Muscle of back (tissue), 13 donors: ENCODE results near the gene ATAD1. TPM values are rescaled to one million over a fixed set of nuclear protein-coding genes. Genes with fewer than 3 reads are reported as not detected.
"Not testable (repeated sequence)": the region's sequence is repeated elsewhere in the genome, so short reads cannot be mapped to it uniquely, and the experiment has no call there.

Experiments used
- DNase-seq, 3 donors: peaks; one replicate each; pipeline versions ENCODE4 v3.0.0 to v3.0.0-alpha.2; 2013
- long read RNA-seq, 9 donors: transcript quantifications; one replicate each; lab custom pipeline, GENCODE V29; 2026
- polyA plus RNA-seq, 10 donors: library from polyadenylated mRNA; unstranded; fragments of 120-200 nt; gene quantifications; one replicate each; pipeline ENCODE4 v1.2.1, GENCODE V29; 2013; ENCODE audit not compliant: insufficient read length in 10 of 10

Gene ATAD1
- polyA plus RNA-seq, result 10 to 100 TPM; 23.2 to 38.5 (median 30.8) TPM
- long read RNA-seq, donor 1, full-length matches to known transcripts, result 2 of 9 reads
- long read RNA-seq, donor 1, partial matches to known transcripts, result 0 of 9 reads
- long read RNA-seq, donor 1, other reads (novel, unspliced or antisense), result 7 of 9 reads
- long read RNA-seq, donor 2, partial matches to known transcripts, result 0 of 1 reads
- long read RNA-seq, donor 2, other reads (novel, unspliced or antisense), result 0 of 1 reads
- long read RNA-seq, donor 3, result 0 reads
- long read RNA-seq, donor 4, full-length matches to known transcripts, result 2 of 14 reads
- long read RNA-seq, donor 4, partial matches to known transcripts, result 12 of 14 reads
- long read RNA-seq, donor 4, other reads (novel, unspliced or antisense), result 0 of 14 reads
- long read RNA-seq, donor 5, full-length matches to known transcripts, result 4 of 4 reads
- long read RNA-seq, donor 5, partial matches to known transcripts, result 0 of 4 reads
- long read RNA-seq, donor 5, other reads (novel, unspliced or antisense), result 0 of 4 reads
- long read RNA-seq, donor 6, full-length matches to known transcripts, result 9 of 49 reads
- long read RNA-seq, donor 6, partial matches to known transcripts, result 40 of 49 reads
- long read RNA-seq, donor 6, other reads (novel, unspliced or antisense), result 0 of 49 reads
- long read RNA-seq, donor 7, full-length matches to known transcripts, result 2 of 2 reads
- long read RNA-seq, donor 7, partial matches to known transcripts, result 0 of 2 reads
- long read RNA-seq, donor 7, other reads (novel, unspliced or antisense), result 0 of 2 reads
- long read RNA-seq, donor 8, partial matches to known transcripts, result 0 of 1 reads
- long read RNA-seq, donor 8, other reads (novel, unspliced or antisense), result 0 of 1 reads
- long read RNA-seq, donor 9, result 0 reads

GRCh38 chr10:87817609-87818504 is at the start of gene ATAD1:
ATAD1 (minus strand) TSS chr10:87818226; CDS start chr10:87814599, 3,627 bp downstream.
- peak; percentile 78 to 95 (median 90) for DNase-seq

GRCh38 chr10:87867453-87867852 is 49.4 kb upstream of the ATAD1 start:
- DNase-seq, result peak in 1 of 3 donors; percentile 16

GRCh38 chr10:87866412-87866974 is 48.5 kb upstream of the ATAD1 start:
- peak in 1 of 3 donors; percentile 30 for DNase-seq

DNA sequence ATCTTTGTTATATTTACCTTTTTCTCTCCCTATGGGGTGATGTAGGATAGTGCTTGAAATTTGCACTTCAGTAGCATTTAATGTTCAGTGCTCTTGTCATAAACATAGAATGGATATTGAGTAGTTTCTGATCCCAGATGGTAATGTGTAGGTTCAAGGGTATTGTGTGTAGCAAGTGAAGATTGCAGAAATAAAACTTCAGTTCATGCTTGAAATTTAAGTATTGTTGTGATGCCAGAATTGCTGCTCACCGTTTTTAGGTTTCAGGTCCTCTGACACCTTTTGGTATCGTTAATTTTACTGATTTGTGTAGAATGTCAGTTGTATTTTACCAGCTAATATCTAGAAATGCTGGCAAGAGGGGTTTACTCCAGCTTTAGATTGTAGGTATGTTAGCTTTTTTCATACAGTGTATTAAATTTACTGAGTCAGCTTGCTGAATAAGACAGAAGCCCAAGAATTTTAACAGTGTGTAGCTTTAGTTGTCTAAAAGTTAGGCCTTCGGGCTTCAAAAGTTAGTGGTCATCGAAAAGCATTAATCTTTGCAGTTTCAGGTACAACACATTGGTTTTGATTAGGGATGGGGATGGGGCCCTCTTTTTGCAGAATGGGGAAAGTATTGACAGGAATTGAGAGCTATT is 47.3 kb upstream of the ATAD1 start:
- peak in 1 of 3 donors; percentile 56 for DNase-seq

- DNase-seq, result peak in 1 of 3 donors; percentile 73
Measured at GRCh38 chr10:87864496-87865059, 46.6 kb upstream of the ATAD1 start.

- DNase-seq, result peak in 1 of 3 donors; percentile 79
Measured at GRCh38 chr10:87863951-87864495, 46.0 kb upstream of the ATAD1 start.

GRCh38 chr10:87863053-87863943 is 45.3 kb upstream of the ATAD1 start, which contains the start of the genes KLLN and PTEN:
KLLN (minus strand) TSS chr10:87863533; CDS start chr10:87862487, 1,046 bp downstream.
PTEN (plus strand) TSS chr10:87863625; CDS start chr10:87864470, 845 bp downstream.
- peak; percentile 93 to 97 (median 95) for DNase-seq

- no peak for DNase-seq
Measured at GRCh38 chr10:87862679-87863052, 44.6 kb upstream of the ATAD1 start.

GRCh38 chr10:87861953-87862678 is 44.1 kb upstream of the ATAD1 start:
- DNase-seq, result peak; percentile 97 to 98 (median 98)

DNA sequence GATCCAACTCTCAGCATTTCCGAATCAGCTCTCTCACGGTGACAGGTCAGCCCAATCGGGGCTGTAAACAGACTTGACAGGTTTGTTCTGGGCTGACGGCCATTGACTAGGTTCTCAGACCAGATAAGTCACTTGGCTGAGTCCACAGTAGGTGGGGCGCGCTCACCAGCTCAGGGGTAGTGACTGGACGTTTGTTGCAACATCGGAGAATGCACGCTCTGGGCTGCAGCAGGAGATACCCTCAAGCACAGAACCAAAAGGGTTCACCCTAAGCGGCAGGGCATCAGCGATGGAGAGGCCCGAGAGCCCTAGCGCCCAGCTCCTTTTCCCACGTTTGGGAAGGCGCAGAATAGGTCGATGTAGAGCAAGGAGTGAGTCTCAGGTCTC is 43.5 kb upstream of the ATAD1 start:
- peak in 2 of 3 donors; percentile 50 to 56 for DNase-seq

- DNase-seq, result no peak
Measured at GRCh38 chr10:87860816-87861403, 42.9 kb upstream of the ATAD1 start.

GRCh38 chr10:87860156-87860795 is 42.2 kb upstream of the ATAD1 start:
- peak in 2 of 3 donors; percentile 60 to 65 for DNase-seq

DNA sequence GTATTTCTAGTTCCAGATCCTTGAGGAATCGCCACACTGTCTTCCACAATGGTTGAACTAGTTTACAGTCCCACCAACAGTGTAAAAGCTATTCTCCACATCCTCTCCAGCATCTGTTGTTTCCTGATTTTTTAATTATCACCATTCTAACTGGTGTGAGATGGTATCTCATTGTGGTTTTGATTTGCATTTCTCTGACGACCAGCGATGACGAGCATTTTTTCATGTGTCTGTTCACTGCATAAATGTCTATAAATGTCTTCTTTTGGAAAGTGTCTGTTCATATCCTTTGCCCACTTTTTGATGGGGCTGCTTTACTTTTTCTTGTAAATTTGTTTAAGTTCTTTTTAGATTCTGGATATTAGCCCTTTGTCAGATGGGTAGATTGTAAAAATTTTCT is 37.6 kb upstream of the ATAD1 start:
- not testable (repeated sequence) for DNase-seq

DNA sequence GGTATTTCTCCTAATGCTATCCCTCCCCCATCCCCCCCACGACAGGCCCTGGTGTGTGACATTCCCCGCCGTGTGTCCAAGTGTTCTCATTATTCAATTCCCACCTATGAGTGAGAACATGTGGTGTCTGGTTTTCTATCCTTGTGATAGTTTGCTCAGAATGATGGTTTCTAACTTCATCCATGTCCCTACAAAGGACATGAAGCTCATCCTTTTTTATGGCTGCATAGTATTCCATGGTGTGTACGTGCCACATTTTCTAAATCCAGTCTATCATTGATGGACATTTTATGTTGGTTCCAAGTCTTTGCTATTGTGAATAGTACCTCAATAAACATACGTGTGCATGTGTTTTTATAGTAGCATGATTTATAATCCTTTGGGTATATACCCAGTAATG is 37.2 kb upstream of the ATAD1 start:
- not testable (repeated sequence) for DNase-seq

GRCh38 chr10:87852089-87852488 is 34.1 kb upstream of the ATAD1 start:
- DNase-seq, result no peak

- DNase-seq, result peak in 2 of 3 donors; percentile 51 to 72
Measured at GRCh38 chr10:87850742-87851205, 32.7 kb upstream of the ATAD1 start.

DNA sequence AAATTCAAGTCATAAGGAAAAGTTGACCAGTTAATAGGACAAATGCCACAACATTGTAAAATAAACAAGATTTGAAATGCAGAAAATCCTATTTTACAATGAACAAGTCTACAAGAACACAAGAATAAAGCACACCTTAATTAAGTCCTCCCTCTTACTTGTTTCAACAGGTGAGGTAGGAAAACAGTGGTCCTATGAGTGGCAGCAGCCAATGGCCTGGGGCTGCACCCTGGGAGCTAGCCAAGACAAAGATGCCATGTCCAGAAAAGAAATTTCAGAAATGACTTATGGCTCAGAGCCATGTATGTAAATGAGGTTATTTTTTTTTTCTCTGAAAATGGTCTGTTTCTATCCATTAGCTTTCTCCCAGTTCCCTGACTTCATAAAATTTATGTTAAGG is 31.0 kb upstream of the ATAD1 start:
- DNase-seq, result no peak
